ENCODE results near the gene GSDME.

Gene GSDME

GRCh38 chr7:24788961-24789576, 31.8 kb upstream of the GSDME start:
- ATAC-seq: no peak
- TF ChIP-seq GLIS3 (CRISPR knock-in tag; IDR thresholded peaks at IDR 0.05) (no peak), OSR1 (CRISPR knock-in tag; IDR thresholded peaks at IDR 0.05) (no peak), ZFP3 (CRISPR knock-in tag; IDR thresholded peaks at IDR 0.05) (no peak), ZC3H10 (CRISPR knock-in tag; IDR thresholded peaks at IDR 0.05) (no peak), CSDC2 (CRISPR knock-in tag; IDR thresholded peaks at IDR 0.05) (no peak), ESRRG (CRISPR knock-in tag; IDR thresholded peaks at IDR 0.05) (no peak), RARB (CRISPR knock-in tag; IDR thresholded peaks at IDR 0.05) (no peak), ZNF8 (CRISPR knock-in tag; IDR thresholded peaks at IDR 0.05) (no peak), CREB5 (CRISPR knock-in tag; IDR thresholded peaks at IDR 0.05; ENCODE audit: low read depth) (no peak), POU6F1 (CRISPR knock-in tag; IDR thresholded peaks at IDR 0.05; ENCODE audit: borderline replicate concordance, low read depth) (no peak), TOX (CRISPR knock-in tag; IDR thresholded peaks at IDR 0.05; ENCODE audit: borderline replicate concordance) (no peak), TSHZ2 (CRISPR knock-in tag; IDR thresholded peaks at IDR 0.05) (no peak), TCF4 (CRISPR knock-in tag; IDR thresholded peaks at IDR 0.05; ENCODE audit: borderline replicate concordance) (no peak), PATZ1 (CRISPR knock-in tag; IDR thresholded peaks at IDR 0.05; ENCODE audit: borderline replicate concordance) (no peak), CSRNP3 (CRISPR knock-in tag; IDR thresholded peaks at IDR 0.05) (no peak), ZNF565 (CRISPR knock-in tag; conservative IDR thresholded peaks at IDR 0.05; ENCODE audit: low read depth) (no peak), ZNF70 (CRISPR knock-in tag; IDR thresholded peaks at IDR 0.05) (no peak)

- no peak for ATAC-seq
- TF ChIP-seq ZNF565 (CRISPR knock-in tag; conservative IDR thresholded peaks at IDR 0.05; ENCODE audit: low read depth) (no peak), CSDC2 (CRISPR knock-in tag; IDR thresholded peaks at IDR 0.05) (no peak), ZC3H10 (CRISPR knock-in tag; IDR thresholded peaks at IDR 0.05) (no peak), TCF4 (CRISPR knock-in tag; IDR thresholded peaks at IDR 0.05; ENCODE audit: borderline replicate concordance) (no peak), TSHZ2 (CRISPR knock-in tag; IDR thresholded peaks at IDR 0.05) (no peak), RARB (CRISPR knock-in tag; IDR thresholded peaks at IDR 0.05) (no peak), ZFP30 (CRISPR knock-in tag; IDR thresholded peaks at IDR 0.05) (no peak), CREB5 (CRISPR knock-in tag; IDR thresholded peaks at IDR 0.05; ENCODE audit: low read depth) (no peak), SNAI2 (CRISPR knock-in tag; IDR thresholded peaks at IDR 0.05) (no peak)
These were observed 30.8 kb upstream of the GSDME start for GRCh38 chr7:24788075-24788474.

Measured in SK-N-SH treated with all-trans-retinoic acid at 6 μM for 48 hours (cell line).